Panc1 (cell line): Measurements from ENCODE around the gene AGPAT4. TPM values are rescaled to one million over a fixed set of nuclear protein-coding genes. Genes with fewer than 3 reads are reported as not detected.

Source experiments
- ATAC-seq: fragments of 200-7000 bp; cut with Tn5 transposase; 2 replicates; pipeline ENCODE4 v1.9.1; 2020; ENCODE audit warnings: mild to moderate bottlenecking, moderate library complexity
- BruUV-seq: library from RNA; stranded (reverse); fragments of 400-500 nt; replicated peaks from 2 replicates; lab custom pipeline; 2021; lab: Mats Ljungman, UMichigan
- CTCF ChIA-PET: fragments of 300-600 bp; sonication (Branson Sonifier 250); formaldehyde crosslinking; loops from one replicate; lab custom pipeline; 2022; ENCODE audit warnings: antibody characterized with exemption; lab: Charles Lee
- POLR2A ChIA-PET: fragments of 300-600 bp; sonication (Branson Sonifier 250); formaldehyde crosslinking; loops from one replicate; lab custom pipeline; 2022; ENCODE audit warnings: antibody characterized with exemption; lab: Charles Lee
- DNase-seq: peaks from one replicate; pipeline ENCODE4 v3.0.0-alpha.2; 2010; ENCODE audit warnings: low read depth, low spot score
- H3K27ac ChIP-seq: 2 replicates; pipeline ENCODE4 v1.5.1; 2011; ENCODE audit warnings: mild to moderate bottlenecking, low read length, inconsistent platforms
- H3K27me3 ChIP-seq: fragments of 200-500 bp; sonication (Bioruptor generic); 2 replicates; pipeline ENCODE4 v1.6.0; 2014; ENCODE audit warnings: low read length, inconsistent platforms; ENCODE audit not compliant: control insufficient read depth, insufficient read depth
- H3K36me3 ChIP-seq: fragments of 200-500 bp; sonication (Bioruptor generic); 2 replicates; pipeline ENCODE4 v1.5.1; 2014; ENCODE audit warnings: inconsistent platforms, mild to moderate bottlenecking, low read length, moderate library complexity; ENCODE audit not compliant: control insufficient read depth, insufficient read depth
- H3K4me1 ChIP-seq: 2 replicates; pipeline ENCODE4 v1.5.1; 2011; ENCODE audit warnings: inconsistent platforms, mild to moderate bottlenecking, low read length, moderate library complexity; ENCODE audit not compliant: control insufficient read depth, insufficient read depth
- H3K4me3 ChIP-seq, 2 experiments: 2 replicates each; pipeline ENCODE4 v1.5.1; 2011 to 2012; ENCODE audit warnings: low read depth in 2 of 2, low read length in 2 of 2, mild to moderate bottlenecking in 2 of 2, inconsistent platforms in 1 of 2, moderate library complexity in 1 of 2
- H3K9me3 ChIP-seq: fragments of 200-500 bp; sonication (Bioruptor generic); 2 replicates; pipeline ENCODE4 v1.5.1; 2014; ENCODE audit warnings: low read depth, mild to moderate bottlenecking, inconsistent platforms, low read length, moderate library complexity; ENCODE audit not compliant: control insufficient read depth, insufficient read depth
- POLR2AphosphoS5 ChIP-seq: IDR thresholded peaks from 2 replicates; pipeline ENCODE4 v1.6.1; 2012; ENCODE audit warnings: mild to moderate bottlenecking, low read depth, low read length, moderate library complexity
- SIN3A ChIP-seq: IDR thresholded peaks from 2 replicates; pipeline ENCODE4 v1.6.1; 2012; ENCODE audit warnings: low read depth, mild to moderate bottlenecking, low read length, moderate library complexity, borderline replicate concordance; ENCODE audit not compliant: insufficient read depth
- TCF7L2 ChIP-seq: IDR thresholded peaks from 2 replicates; pipeline ENCODE4 v1.6.1; 2011; ENCODE audit warnings: mild to moderate bottlenecking, low read depth, low read length, inconsistent platforms
- in situ Hi-C: cut with HindIII; loops from 2 replicates; pipeline ENCODE4 v1.10.0; 2016; ENCODE audit warnings: low sequenced_read_pairs, low pct_unique_long_range_greater_than_20kb
- intact Hi-C: fragments of 100-400 bp; cut with micrococcal nuclease; formaldehyde crosslinking; loops from one replicate; pipeline ENCODE4 v1.10.0; 2022; ENCODE audit not compliant: unreplicated experiment
- total RNA-seq: library from RNA; stranded (reverse); gene quantifications from one replicate; pipeline ENCODE4 v1.2.1, GENCODE V29; 2021; ENCODE audit not compliant: unreplicated experiment
- TF ChIP-seq, protein P1 (sequence below), 2 experiments: IDR thresholded peaks; 2 replicates each; pipeline ENCODE4 v1.6.1; 2011 to 2012; ENCODE audit warnings: low read depth in 2 of 2, control low read depth in 1 of 2, low read length in 1 of 2, mild to moderate bottlenecking in 1 of 2, moderate library complexity in 1 of 2; ENCODE audit not compliant: insufficient read depth in 1 of 2
- TF ChIP-seq, protein P2 (sequence below): fragments of 450-650 bp; IDR thresholded peaks from 2 replicates; pipeline ENCODE4 v1.5.1; 2017; ENCODE audit warnings: mild to moderate bottlenecking

The AGPAT4 gene
- total RNA-seq, 1 experiment from 2014 or later, result 12.9 TPM

- no peak for ATAC-seq
- CTCF ChIA-PET, result no interaction called here
- peaks cover 2% of the 10 kb centered on the region; the same call in 1 of the 2 replicates for H3K4me1 ChIP-seq
- POLR2A ChIA-PET, result interaction anchor here (0.6 kb wide), 1 partner anchor 28 kb away, joined by 5 read pairs; no protein-coding TSS in a partner anchor
- BruUV-seq, result no TSS peak
- no peaks in the 10 kb centered on the region for H3K27me3 ChIP-seq
- H3K27ac ChIP-seq, result no peak overlapping the region
- DNase-seq, result no peak
- in situ Hi-C loops (no loop called here), intact Hi-C loops (no loop called here)
- no peaks in the 10 kb centered on the region for H3K36me3 ChIP-seq
- TF ChIP-seq SIN3A (no peak), POLR2AphosphoS5 (no peak), TCF7L2 (no peak)
- TF ChIP-seq, protein P1, sequence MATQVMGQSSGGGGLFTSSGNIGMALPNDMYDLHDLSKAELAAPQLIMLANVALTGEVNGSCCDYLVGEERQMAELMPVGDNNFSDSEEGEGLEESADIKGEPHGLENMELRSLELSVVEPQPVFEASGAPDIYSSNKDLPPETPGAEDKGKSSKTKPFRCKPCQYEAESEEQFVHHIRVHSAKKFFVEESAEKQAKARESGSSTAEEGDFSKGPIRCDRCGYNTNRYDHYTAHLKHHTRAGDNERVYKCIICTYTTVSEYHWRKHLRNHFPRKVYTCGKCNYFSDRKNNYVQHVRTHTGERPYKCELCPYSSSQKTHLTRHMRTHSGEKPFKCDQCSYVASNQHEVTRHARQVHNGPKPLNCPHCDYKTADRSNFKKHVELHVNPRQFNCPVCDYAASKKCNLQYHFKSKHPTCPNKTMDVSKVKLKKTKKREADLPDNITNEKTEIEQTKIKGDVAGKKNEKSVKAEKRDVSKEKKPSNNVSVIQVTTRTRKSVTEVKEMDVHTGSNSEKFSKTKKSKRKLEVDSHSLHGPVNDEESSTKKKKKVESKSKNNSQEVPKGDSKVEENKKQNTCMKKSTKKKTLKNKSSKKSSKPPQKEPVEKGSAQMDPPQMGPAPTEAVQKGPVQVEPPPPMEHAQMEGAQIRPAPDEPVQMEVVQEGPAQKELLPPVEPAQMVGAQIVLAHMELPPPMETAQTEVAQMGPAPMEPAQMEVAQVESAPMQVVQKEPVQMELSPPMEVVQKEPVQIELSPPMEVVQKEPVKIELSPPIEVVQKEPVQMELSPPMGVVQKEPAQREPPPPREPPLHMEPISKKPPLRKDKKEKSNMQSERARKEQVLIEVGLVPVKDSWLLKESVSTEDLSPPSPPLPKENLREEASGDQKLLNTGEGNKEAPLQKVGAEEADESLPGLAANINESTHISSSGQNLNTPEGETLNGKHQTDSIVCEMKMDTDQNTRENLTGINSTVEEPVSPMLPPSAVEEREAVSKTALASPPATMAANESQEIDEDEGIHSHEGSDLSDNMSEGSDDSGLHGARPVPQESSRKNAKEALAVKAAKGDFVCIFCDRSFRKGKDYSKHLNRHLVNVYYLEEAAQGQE (IDR thresholded peaks at IDR 0.05; ENCODE audit: insufficient read depth in 1 of 2, low read depth in 2 of 2, low read length in 1 of 2), result no peak
- TF ChIP-seq, protein P2, sequence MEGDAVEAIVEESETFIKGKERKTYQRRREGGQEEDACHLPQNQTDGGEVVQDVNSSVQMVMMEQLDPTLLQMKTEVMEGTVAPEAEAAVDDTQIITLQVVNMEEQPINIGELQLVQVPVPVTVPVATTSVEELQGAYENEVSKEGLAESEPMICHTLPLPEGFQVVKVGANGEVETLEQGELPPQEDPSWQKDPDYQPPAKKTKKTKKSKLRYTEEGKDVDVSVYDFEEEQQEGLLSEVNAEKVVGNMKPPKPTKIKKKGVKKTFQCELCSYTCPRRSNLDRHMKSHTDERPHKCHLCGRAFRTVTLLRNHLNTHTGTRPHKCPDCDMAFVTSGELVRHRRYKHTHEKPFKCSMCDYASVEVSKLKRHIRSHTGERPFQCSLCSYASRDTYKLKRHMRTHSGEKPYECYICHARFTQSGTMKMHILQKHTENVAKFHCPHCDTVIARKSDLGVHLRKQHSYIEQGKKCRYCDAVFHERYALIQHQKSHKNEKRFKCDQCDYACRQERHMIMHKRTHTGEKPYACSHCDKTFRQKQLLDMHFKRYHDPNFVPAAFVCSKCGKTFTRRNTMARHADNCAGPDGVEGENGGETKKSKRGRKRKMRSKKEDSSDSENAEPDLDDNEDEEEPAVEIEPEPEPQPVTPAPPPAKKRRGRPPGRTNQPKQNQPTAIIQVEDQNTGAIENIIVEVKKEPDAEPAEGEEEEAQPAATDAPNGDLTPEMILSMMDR, result no peak
- no peak overlapping the region for H3K4me3 ChIP-seq
- H3K9me3 ChIP-seq, result peaks cover 6% of the 10 kb centered on the region; the same call in 1 of the 2 replicates
These were observed 84.0 kb downstream of the AGPAT4 start for GRCh38 chr6:161189891-161190290.

- in situ Hi-C loops (no loop called here), intact Hi-C loops (no loop called here)
- Histone ChIP-seq H3K27ac (no peak overlapping the region), H3K9me3 (peaks cover 4% of the 10 kb centered on the region; the same call in 1 of the 2 replicates), H3K27me3 (no peaks in the 10 kb centered on the region), H3K4me1 (peaks cover 2% of the 10 kb centered on the region; the same call in 1 of the 2 replicates), H3K36me3 (no peaks in the 10 kb centered on the region), H3K4me3 (no peak overlapping the region)
- POLR2A ChIA-PET, result no interaction called here
- DNase-seq (no peak), ATAC-seq (no peak)
- TF ChIP-seq, protein P1 (IDR thresholded peaks at IDR 0.05; ENCODE audit: insufficient read depth in 1 of 2, low read depth in 2 of 2, low read length in 1 of 2), result no peak
- TF ChIP-seq, protein P2, result no peak
- TF ChIP-seq SIN3A, result no peak
- TF ChIP-seq POLR2AphosphoS5, result no peak
- TF ChIP-seq TCF7L2, result no peak
- no TSS peak for BruUV-seq
- CTCF ChIA-PET, result no interaction called here
These were observed 85.1 kb downstream of the AGPAT4 start for GRCh38 chr6:161188547-161189465.
